Endometrial microvascular endothelial cells (primary cell): ENCODE measurements around the gene ARHGAP6. TPM values are rescaled to one million over a fixed set of nuclear protein-coding genes. Genes with fewer than 3 reads are reported as not detected.
"Not testable (repeated sequence)": the region's sequence is repeated elsewhere in the genome, so short reads cannot be mapped to it uniquely, and the experiment has no call there.

ENCODE experiments used
- in situ Hi-C: cut with HindIII; loops from 2 replicates; pipeline ENCODE4 v1.10.0; 2017; ENCODE audit warnings: low sequenced_read_pairs, low pct_unique_long_range_greater_than_20kb; ENCODE audit errors: inconsistent ontology term
- total RNA-seq: library from RNA; depleted of rRNA; stranded (reverse); fragments of >200 nt; gene quantifications from one replicate; pipeline ENCODE4 v1.2.3, GENCODE V29; 2015; ENCODE audit errors: inconsistent ontology term

The ARHGAP6 gene
- total RNA-seq, 1 donor from 2014 or later: 1.4 TPM

DNA sequence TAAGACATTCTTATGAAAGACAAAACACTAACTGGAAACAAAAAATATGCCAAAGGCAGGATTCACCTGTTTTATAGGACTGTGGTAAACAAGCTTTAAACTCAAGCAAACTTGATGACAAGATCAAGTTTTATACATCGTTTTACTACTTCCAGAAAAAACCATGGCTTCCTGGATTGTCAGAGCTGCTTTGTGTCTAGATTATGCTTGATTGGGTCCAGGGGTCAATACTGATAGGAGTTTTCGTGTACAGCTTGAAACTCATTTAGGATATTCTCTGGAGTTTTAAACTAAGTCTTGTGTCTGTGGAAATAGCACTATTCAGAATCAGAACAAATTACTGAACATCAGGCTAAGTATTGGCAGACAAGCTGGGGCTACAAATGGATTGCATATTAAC is 541.6 kb downstream of the ARHGAP6 start:
- in situ Hi-C loops: no loop called here

DNA sequence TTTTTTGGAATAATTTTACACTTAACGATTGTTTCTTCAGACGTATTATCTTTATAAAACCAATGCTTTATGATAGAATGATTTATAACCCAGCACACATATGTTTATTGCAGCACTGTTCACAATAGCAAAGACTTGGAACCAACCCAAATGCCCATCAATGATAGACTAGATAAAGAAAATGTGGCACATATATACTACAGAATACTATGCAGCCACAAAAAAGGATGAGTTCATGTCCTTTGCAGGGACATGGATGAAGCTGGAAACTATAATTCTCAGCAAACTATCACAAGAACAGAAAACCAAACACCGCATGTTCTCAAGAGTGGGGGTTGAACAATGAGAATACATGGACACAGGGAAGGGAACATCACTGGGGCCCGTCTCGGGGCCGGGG is 542.6 kb downstream of the ARHGAP6 start:
- in situ Hi-C loops: not testable (repeated sequence)

DNA sequence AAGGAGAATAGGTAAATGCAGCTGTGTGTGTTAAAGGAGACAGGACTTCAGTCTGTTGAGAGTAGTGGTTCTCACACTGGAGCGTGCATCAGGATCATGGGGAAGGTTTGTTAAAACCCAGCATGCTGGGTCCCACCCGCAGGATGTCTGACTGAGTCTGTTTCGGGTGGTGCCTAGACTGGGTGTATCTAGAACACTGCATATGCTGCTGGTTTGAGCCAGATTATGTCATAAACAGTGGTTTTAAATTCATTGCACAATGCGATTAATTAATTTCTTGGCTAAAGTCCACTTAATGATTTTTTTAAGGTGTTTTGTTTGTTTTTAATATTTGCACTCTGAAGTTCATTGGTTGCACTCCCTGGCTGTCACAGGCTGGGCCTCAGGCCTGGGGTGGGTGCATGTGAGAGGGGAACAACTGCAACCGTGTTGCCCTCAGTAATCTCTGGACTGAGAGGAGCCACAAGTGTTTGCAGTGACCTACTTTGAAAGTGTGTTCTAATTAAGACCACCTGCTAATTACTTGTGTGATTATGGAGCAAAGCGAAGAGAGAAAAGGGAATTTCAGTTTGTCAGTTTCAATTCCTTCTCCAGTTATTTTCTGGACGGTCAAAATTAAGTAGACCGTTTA is 546.3 kb downstream of the ARHGAP6 start:
- in situ Hi-C loops: no loop called here

DNA sequence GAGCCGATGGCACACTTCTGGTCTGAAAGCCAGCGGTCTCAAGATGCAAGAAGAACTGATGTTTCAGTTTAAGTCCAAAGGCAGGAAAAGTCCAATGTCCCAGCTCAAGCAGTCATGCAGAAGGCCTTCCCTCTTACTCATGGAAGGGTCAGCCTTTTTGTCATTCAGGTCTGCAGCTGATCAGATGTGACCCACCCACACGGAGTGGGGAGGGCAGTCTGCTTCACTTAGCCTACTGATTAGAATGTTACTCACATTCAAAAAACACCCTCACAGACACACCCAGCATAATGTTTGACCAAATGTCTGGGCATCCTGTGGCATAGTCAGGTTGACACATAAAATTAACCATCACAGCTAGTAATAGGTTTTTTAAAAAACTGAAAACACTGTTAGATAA is 548.0 kb downstream of the ARHGAP6 start:
- in situ Hi-C loops: no loop called here

DNA sequence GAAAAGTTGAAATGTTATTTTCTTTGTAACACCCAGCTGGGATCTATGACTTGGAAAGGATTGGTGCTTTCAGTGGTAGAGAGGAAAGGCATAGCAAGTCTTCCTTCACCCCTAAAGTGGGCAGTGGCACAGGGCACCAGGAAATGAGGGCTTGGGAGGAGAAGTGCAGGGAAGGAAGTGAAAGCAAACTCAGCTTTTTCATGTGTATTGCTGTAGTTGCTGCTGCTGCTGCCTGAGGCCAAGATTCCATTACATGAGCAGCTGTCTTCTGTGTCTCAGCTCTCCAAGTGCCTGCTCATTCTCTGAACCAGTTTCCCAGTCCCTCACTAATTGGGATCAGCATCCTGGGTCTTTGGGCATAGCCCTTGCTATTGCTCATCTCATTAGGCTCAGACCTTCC is 552.0 kb downstream of the ARHGAP6 start:
- in situ Hi-C loops: no loop called here

DNA sequence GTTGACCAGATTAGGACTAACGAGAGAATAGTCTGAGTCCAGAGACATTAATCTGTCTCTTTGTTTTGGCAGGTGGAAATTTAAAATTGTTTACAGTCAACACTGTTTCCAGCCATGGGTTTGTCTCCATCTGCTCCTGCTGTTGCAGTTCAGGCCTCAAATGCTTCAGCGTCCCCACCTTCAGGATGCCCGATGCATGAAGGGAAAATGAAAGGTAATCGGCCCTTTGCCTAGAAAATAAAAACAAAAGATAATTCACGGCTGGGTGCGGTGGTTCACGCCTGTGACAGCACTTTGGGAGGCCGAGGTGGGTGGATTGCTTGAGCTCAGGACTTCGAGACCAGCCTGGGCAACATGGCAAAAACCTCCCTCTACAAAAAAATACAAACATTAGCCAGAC is 553.8 kb downstream of the ARHGAP6 start:
- in situ Hi-C loops: no loop called here

DNA sequence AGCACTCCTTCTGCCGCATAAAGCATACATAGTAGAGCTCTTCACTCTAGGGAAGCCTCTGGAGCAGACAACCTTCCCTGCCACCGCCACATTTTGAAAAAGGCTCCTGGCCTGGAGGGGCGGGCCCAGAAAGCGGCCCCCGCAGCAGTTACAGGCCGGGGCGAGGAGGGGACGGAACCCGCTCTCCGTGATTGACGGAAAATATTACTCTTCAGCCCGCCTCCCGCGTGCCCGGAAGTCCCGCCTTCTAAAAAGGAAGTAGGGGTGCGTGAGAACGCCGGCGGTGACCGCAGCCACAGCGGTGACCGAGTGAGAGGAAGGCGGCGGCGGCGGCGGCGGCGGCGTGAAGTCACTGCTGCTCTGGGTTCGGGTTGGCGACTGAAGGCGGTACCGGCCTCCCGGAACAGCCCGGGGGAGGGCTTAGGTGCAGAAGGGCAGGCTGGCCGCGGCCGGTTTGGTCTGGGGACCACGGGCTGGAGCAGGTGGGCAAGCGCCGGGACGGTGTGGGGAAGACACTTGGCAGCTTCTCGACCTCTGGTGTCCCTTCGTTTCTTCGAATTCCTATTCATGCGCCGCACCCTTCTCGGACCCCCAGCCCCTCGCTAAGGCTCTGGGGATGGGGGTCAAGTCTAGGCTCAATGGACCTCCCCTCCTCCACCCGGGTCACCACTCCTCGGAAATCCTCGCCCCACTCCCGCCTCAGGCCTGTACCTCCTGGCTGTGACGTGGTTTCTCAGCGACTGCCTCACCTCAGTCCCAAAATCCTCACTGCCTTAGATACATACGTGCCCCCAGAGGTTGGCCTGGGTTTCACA is 554.5 kb downstream of the ARHGAP6 start, which contains the start of gene HCCS:
TSS of gene HCCS (plus strand) at position 296 of the 815 bp plus-strand sequence. CDS start 729 bp downstream, outside the sequence.
- in situ Hi-C loops: no loop called here

DNA sequence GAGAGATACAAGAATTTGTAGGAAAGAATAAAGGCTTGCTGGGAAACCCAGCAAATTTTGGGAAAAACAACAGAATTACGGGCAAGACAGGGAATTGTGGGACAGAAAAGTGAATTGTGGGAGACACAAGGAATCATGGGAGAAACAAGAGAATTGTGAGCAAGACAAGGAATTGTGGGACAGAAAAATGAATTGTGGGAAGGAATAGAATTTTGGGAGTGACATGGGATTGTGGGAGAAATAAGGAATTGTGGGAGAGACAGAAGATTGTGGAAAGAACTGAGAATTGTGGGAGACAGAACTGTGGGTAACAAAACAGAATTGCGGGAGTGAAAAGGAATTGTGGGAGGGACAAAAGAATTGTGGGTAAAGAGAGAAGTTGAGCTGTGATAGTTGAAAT is 555.8 kb downstream of the ARHGAP6 start:
- in situ Hi-C loops: no loop called here

DNA sequence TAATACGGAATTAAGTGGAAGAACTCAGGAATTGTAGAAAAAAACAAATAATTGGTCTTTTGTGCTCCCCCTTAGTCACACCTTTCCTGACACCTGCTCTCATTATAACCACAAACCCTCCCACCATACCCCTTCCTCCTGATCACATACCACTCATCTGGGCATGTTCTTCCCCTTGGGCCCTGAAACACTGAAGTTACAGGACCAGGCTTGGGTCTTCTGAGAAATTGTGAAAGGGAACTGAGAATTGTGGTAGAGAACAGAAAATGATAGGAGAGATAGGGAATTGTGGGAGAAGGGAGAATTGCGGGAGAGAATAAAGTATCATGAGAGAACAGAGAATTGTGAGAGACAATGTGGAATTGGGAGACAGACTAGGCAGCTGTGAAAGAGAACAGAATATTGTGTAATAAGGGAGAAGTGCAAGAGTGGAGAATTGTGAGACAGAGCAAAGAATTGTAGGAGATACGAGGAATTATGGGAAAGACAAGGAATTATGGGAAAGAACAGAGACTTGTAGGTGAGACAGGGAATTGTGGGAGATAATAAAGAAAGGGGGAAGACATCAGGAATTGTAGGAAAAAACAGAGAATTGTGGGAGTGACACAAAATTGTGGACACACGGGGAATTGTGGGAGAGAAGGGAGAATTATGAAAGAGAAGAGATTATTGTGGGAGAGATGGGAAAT is 557.3 kb downstream of the ARHGAP6 start:
- in situ Hi-C loops: no loop called here

DNA sequence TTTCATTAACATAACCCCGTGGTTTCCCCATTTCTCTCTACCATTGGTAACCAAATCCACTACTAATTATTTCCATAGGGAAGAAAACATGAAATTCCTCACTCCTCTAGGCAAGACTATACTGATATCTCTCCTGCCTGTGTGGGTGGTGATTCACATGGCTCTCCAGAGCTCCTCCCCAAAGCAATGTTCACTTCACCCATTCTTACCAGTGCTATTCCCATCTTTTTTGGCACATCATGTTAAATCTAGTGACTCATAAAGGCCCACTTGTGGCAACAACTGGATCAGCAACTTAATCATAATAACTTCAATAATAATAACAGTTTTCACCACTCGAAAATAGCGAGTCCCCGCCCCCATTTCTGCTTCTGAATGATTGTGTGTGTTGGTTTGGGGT is 560.6 kb downstream of the ARHGAP6 start:
- in situ Hi-C loops: no loop called here

DNA sequence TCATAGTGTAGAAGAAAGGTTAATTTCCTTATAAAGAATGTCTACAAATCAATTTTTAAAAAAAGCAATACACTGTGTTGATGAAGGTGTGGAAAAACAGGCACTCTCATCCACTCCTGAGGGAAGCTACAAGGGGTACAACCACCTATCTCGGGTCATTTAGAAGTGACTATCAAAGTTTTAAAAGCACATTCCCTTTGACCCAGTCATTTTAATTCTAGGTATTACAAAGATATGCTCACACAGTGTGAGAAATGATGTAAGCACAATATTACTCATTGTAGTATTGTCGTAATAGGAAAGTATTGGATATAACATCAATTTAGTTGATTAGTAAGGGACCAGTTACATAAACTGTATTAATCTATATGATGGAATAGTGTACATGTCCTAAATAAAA is 562.0 kb downstream of the ARHGAP6 start:
- in situ Hi-C loops: no loop called here

DNA sequence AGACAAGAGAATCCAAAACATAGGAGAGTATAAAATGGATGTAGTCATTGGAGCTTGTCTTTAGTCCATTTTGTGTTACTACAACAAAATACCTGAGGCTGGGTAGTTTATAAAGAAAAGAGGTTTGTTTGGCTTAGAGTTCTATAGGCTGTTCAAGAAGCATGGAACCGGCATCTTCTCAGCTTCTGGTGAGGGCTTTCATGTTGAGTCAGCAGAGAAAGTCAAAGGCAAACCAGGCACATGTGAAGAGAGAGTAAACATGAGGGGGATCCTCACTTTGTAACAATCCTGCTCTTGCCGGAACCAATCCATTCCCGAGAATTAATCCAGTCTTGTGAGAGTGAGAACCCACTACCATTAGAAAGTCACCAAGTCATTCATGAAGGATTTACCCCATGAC is 562.7 kb downstream of the ARHGAP6 start:
- in situ Hi-C loops: no loop called here

DNA sequence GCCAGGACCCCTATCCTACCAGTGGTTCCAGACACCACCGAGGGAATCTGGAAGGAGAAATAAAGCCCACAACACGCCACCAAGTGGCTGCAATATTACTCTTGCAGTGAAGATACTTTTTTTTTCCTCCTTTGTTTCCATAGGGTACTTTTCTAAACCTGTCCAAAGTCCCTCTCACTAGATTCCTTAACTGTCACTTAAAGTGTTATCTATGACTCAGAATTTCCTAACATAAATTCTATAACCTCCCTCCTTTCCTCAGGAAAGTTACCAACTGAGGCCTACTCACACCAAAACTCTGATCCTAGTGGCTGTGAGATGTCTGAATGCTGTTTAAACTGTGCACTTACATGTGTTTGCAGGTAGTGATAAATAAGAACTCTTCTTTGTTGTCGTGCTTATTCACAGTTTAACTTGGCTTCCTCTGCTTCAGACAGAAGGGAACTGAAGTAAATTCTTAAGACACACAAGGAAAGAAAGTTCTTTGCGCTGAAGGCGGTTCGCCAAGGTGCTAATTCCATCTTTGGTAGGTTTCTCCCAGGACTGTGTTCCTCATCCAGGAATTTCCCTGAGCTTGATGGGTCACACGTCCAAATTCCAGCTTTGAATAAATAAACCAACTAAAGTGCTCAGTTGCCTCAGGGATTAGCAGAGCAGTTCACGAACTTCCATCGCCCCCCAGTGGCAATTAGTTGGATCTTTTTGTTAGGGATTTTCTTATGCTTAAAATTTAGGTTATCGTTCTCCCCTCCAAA is 565.3 kb downstream of the ARHGAP6 start:
- in situ Hi-C loops: no loop called here

DNA sequence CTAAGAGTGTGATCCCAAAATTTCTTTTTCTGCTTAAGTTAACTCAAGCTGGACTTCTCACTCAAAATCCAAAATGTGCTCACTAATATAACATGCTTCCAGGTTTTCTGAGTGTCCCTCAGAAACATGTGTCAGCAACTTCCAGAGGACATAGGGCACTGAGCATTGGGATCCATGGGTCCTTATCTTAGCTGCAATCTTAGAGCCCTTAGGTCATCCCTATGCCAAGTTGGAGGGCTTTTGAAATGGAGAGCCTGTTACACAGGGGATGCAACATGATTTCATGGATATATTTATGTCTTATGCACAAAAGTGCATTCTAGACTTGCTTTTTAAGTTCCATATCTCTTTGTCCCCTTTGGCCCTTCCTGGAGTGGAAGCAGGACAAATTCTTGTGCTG is 566.3 kb downstream of the ARHGAP6 start:
- in situ Hi-C loops: no loop called here

DNA sequence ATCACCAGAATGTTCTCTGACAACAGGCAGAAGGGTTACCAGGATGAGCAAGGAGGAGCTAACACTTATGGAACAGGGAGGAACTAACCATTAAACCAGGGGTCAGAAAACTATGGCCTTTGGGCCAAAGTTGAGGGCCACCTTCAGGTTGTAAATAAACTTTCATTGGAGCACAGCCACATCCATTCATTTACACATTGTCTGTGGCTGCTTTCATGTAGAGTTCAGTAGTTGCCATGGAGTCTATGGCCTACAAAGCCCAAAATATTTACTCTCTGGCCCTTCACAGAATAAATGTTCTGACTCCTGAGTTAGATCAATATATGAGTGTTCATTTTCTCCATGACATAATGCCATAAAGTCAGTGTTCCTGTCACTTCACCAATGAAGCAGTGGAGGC is 567.8 kb downstream of the ARHGAP6 start:
- in situ Hi-C loops: no loop called here

DNA sequence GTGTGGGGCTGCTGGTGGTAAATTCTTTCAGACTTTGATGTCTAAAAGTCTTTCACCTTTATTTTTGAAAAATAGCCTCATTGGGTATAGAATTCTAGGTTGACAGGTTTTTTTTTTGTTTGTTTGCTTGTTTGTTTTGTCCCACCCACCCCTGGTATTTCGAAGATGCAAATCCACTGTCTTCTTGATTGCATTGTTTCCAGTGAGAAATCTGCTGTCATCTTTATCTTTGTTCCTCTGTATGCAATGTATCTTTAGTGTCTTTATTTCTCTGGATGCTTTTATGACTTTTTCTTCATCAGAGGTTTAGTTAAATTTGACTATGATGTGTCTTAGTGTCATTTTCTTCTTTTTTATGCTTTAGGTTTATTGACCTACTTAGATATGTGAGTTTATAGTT is 575.9 kb downstream of the ARHGAP6 start:
- in situ Hi-C loops: no loop called here
